Adipocyte (in vitro differentiated cells): Measurements from ENCODE around the gene PALM2AKAP2.

Experiments used
- DNase-seq: peaks from one replicate; pipeline ENCODE4 v3.0.0-alpha.2; 2015; ENCODE audit warnings: low read depth
- H3K27me3 ChIP-seq: replicated peaks from 2 replicates; pipeline ENCODE4 v1.7.0; 2013; ENCODE audit warnings: mild to moderate bottlenecking, low read length, moderate library complexity; ENCODE audit not compliant: control insufficient read depth, insufficient read depth
- H3K36me3 ChIP-seq: 2 replicates; pipeline ENCODE4 v1.7.0; 2013; ENCODE audit warnings: low read length, mild to moderate bottlenecking, moderate library complexity; ENCODE audit not compliant: control insufficient read depth, insufficient read depth, severe bottlenecking
- H3K4me1 ChIP-seq: 2 replicates; pipeline ENCODE4 v1.7.0; 2013; ENCODE audit warnings: mild to moderate bottlenecking, low read length, moderate library complexity; ENCODE audit not compliant: control insufficient read depth, insufficient read depth
- H3K4me3 ChIP-seq: 2 replicates; pipeline ENCODE4 v1.7.0; 2013; ENCODE audit warnings: mild to moderate bottlenecking, low read length, moderate library complexity
- H3K9ac ChIP-seq: 2 replicates; pipeline ENCODE4 v1.7.0; 2013; ENCODE audit warnings: mild to moderate bottlenecking, low read length, moderate library complexity
- H3K9me3 ChIP-seq: 2 replicates; pipeline ENCODE4 v1.7.0; 2013; ENCODE audit warnings: mild to moderate bottlenecking, low read length, moderate library complexity; ENCODE audit not compliant: control insufficient read depth

Gene PALM2AKAP2

GRCh38 chr9:109753308-109753707, 26.7 kb upstream of the PALM2AKAP2 start:
- no peak for DNase-seq
- H3K36me3 ChIP-seq, result no peaks in the 10 kb centered on the region
- H3K4me1 ChIP-seq, result no peaks in the 10 kb centered on the region
- peaks cover 11% of the 10 kb centered on the region for H3K27me3 ChIP-seq
- no peaks in the 10 kb centered on the region for H3K9me3 ChIP-seq
- H3K9ac ChIP-seq, result no peak overlapping the region
- no peak overlapping the region for H3K4me3 ChIP-seq

- no peak for DNase-seq
- no peaks in the 10 kb centered on the region for H3K4me1 ChIP-seq
- H3K9me3 ChIP-seq, result no peaks in the 10 kb centered on the region
- H3K36me3 ChIP-seq, result no peaks in the 10 kb centered on the region
- no peak overlapping the region for H3K4me3 ChIP-seq
- peaks cover 11% of the 10 kb centered on the region for H3K27me3 ChIP-seq
- no peak overlapping the region for H3K9ac ChIP-seq
Measured at GRCh38 chr9:109755040-109755439, 25.0 kb upstream of the PALM2AKAP2 start.

- Histone ChIP-seq H3K9me3 (no peaks in the 10 kb centered on the region), H3K9ac (no peak overlapping the region), H3K4me1 (no peaks in the 10 kb centered on the region), H3K36me3 (no peaks in the 10 kb centered on the region), H3K4me3 (no peak overlapping the region), H3K27me3 (no peaks in the 10 kb centered on the region)
- DNase-seq, result no peak
Measured at GRCh38 chr9:109759589-109759988, 20.4 kb upstream of the PALM2AKAP2 start.

- Histone ChIP-seq H3K4me3 (no peak overlapping the region), H3K9me3 (no peaks in the 10 kb centered on the region), H3K36me3 (no peaks in the 10 kb centered on the region), H3K9ac (no peak overlapping the region), H3K4me1 (peaks cover 14% of the 10 kb centered on the region), H3K27me3 (no peaks in the 10 kb centered on the region)
- DNase-seq, result no peak
Measured at GRCh38 chr9:109765278-109765677, 14.7 kb upstream of the PALM2AKAP2 start.

- no peaks in the 10 kb centered on the region for H3K36me3 ChIP-seq
- H3K4me3 ChIP-seq, result no peak overlapping the region
- no peaks in the 10 kb centered on the region for H3K9me3 ChIP-seq
- DNase-seq, result no peak
- no peaks in the 10 kb centered on the region for H3K27me3 ChIP-seq
- H3K4me1 ChIP-seq, result peaks cover 19% of the 10 kb centered on the region
- H3K9ac ChIP-seq, result no peak overlapping the region
Measured at GRCh38 chr9:109765830-109766229, 14.2 kb upstream of the PALM2AKAP2 start.

GRCh38 chr9:109766351-109766750, 13.6 kb upstream of the PALM2AKAP2 start:
- peak; percentile 95 for DNase-seq
- H3K36me3 ChIP-seq, result no peaks in the 10 kb centered on the region
- no peak overlapping the region for H3K9ac ChIP-seq
- H3K4me3 ChIP-seq, result no peak overlapping the region
- H3K27me3 ChIP-seq, result no peaks in the 10 kb centered on the region
- no peaks in the 10 kb centered on the region for H3K9me3 ChIP-seq
- peaks cover 24% of the 10 kb centered on the region for H3K4me1 ChIP-seq

- H3K4me3 ChIP-seq, result no peak overlapping the region
- no peak for DNase-seq
- no peaks in the 10 kb centered on the region for H3K36me3 ChIP-seq
- no peak overlapping the region for H3K9ac ChIP-seq
- H3K9me3 ChIP-seq, result no peaks in the 10 kb centered on the region
- no peaks in the 10 kb centered on the region for H3K27me3 ChIP-seq
- peaks cover 35% of the 10 kb centered on the region for H3K4me1 ChIP-seq
Measured at GRCh38 chr9:109767404-109767803, 12.6 kb upstream of the PALM2AKAP2 start.

GRCh38 chr9:109767814-109768213, 12.2 kb upstream of the PALM2AKAP2 start:
- Histone ChIP-seq H3K9me3 (no peaks in the 10 kb centered on the region), H3K4me1 (peaks cover 37% of the 10 kb centered on the region), H3K27me3 (no peaks in the 10 kb centered on the region), H3K36me3 (no peaks in the 10 kb centered on the region), H3K4me3 (no peak overlapping the region), H3K9ac (no peak overlapping the region)
- DNase-seq, result no peak

GRCh38 chr9:109769250-109769649, 10.7 kb upstream of the PALM2AKAP2 start:
- Histone ChIP-seq H3K4me3 (no peak overlapping the region), H3K9ac (no peak overlapping the region), H3K9me3 (no peaks in the 10 kb centered on the region), H3K36me3 (no peaks in the 10 kb centered on the region), H3K27me3 (no peaks in the 10 kb centered on the region), H3K4me1 (peaks cover 37% of the 10 kb centered on the region)
- no peak for DNase-seq

GRCh38 chr9:109770101-109770500, 9.9 kb upstream of the PALM2AKAP2 start:
- Histone ChIP-seq H3K27me3 (no peaks in the 10 kb centered on the region), H3K9ac (no peak overlapping the region), H3K4me1 (peaks cover 45% of the 10 kb centered on the region), H3K4me3 (no peak overlapping the region), H3K36me3 (no peaks in the 10 kb centered on the region), H3K9me3 (no peaks in the 10 kb centered on the region)
- no peak for DNase-seq

GRCh38 chr9:109771087-109771486, 8.9 kb upstream of the PALM2AKAP2 start:
- peak; percentile 69 for DNase-seq
- Histone ChIP-seq H3K36me3 (no peaks in the 10 kb centered on the region), H3K4me1 (peaks cover 50% of the 10 kb centered on the region), H3K4me3 (no peak overlapping the region), H3K9ac (no peak overlapping the region), H3K9me3 (no peaks in the 10 kb centered on the region), H3K27me3 (no peaks in the 10 kb centered on the region)

- peaks cover 49% of the 10 kb centered on the region for H3K4me1 ChIP-seq
- DNase-seq, result peak; percentile 52
- H3K27me3 ChIP-seq, result no peaks in the 10 kb centered on the region
- H3K9me3 ChIP-seq, result no peaks in the 10 kb centered on the region
- no peaks in the 10 kb centered on the region for H3K36me3 ChIP-seq
- peak overlapping the region; percentile 11 for H3K4me3 ChIP-seq
- H3K9ac ChIP-seq, result peak overlapping the region; percentile 31
Measured at GRCh38 chr9:109771796-109772531, 8.0 kb upstream of the PALM2AKAP2 start.
